ENCODE results near the gene TNIP2. TPM values are rescaled to one million over a fixed set of nuclear protein-coding genes. Genes with fewer than 3 reads are reported as not detected.

The TNIP2 gene
- total and polyA plus RNA-seq, 2 of the 13 experiments (the other 11 are each of a cell fraction or from before 2014, with no cell fraction given): 25.6 to 38.0 TPM

- no peak for TF ChIP-seq ZNF318 (CRISPR knock-in tag; IDR thresholded peaks at IDR 0.05)
- no peak for TF ChIP-seq ZBTB25 (CRISPR knock-in tag; IDR thresholded peaks at IDR 0.05)
- 0 out of 2 replicates have a peak, but pooled peaks have one; percentile 23 for TF ChIP-seq YEATS4 (CRISPR knock-in tag; IDR thresholded peaks at IDR 0.05; ENCODE audit: borderline replicate concordance)
- no peak for TF ChIP-seq JUNB (CRISPR knock-in tag; IDR thresholded peaks at IDR 0.05; ENCODE audit: borderline replicate concordance)
- no peak for TF ChIP-seq ERF (CRISPR knock-in tag; IDR thresholded peaks at IDR 0.05)
- TF ChIP-seq DMAP1 (CRISPR knock-in tag; IDR thresholded peaks at IDR 0.05): no peak
- TF ChIP-seq ZNF251 (CRISPR knock-in tag; IDR thresholded peaks at IDR 0.05): no peak
- TF ChIP-seq ZNF3 (CRISPR knock-in tag; IDR thresholded peaks at IDR 0.05): no peak
- TF ChIP-seq ZNF574 (CRISPR knock-in tag; IDR thresholded peaks at IDR 0.05): peak; percentile 27; the same call in 1 of the 2 replicates
- no peak for TF ChIP-seq ZFP82 (CRISPR knock-in tag; IDR thresholded peaks at IDR 0.05; ENCODE audit: borderline replicate concordance)
- peak; percentile 65 for TF ChIP-seq RARA (CRISPR knock-in tag; IDR thresholded peaks at IDR 0.05)
- no peak for TF ChIP-seq ZNF335 (CRISPR knock-in tag; IDR thresholded peaks at IDR 0.05)
- no peak for TF ChIP-seq ZNF121 (CRISPR knock-in tag; IDR thresholded peaks at IDR 0.05)
- no peak for TF ChIP-seq ZNF10 (CRISPR knock-in tag; IDR thresholded peaks at IDR 0.05; ENCODE audit: borderline replicate concordance, low read depth)
These were observed 31.3 kb upstream of the TNIP2 start (continued) for GRCh38 chr4:2787230-2788100.
